Measurements from ENCODE around the gene FAM184B. TPM values are rescaled to one million over a fixed set of nuclear protein-coding genes. Genes with fewer than 3 reads are reported as not detected.
"Not testable (repeated sequence)": the region's sequence is repeated elsewhere in the genome, so short reads cannot be mapped to it uniquely, and the experiment has no call there.

Gene FAM184B
- total RNA-seq, 1 donor from 2014 or later: not detected

GRCh38 chr4:17718471-17718870 lies 63.0 kb downstream of the FAM184B start:
- DNase-seq (ENCODE audit: low spot score): no peak

- no peak for DNase-seq (ENCODE audit: low spot score)
These were observed 64.1 kb downstream of the FAM184B start for GRCh38 chr4:17717301-17717700.

GRCh38 chr4:17715511-17715910 lies 65.9 kb downstream of the FAM184B start:
- DNase-seq (ENCODE audit: low spot score): no peak

- DNase-seq (ENCODE audit: low spot score): no peak
These were observed 67.6 kb downstream of the FAM184B start for GRCh38 chr4:17713779-17714178.

GRCh38 chr4:17712166-17712565 lies 69.3 kb downstream of the FAM184B start:
- no peak for DNase-seq (ENCODE audit: low spot score)

- DNase-seq (ENCODE audit: low spot score): not testable (repeated sequence)
These were observed 70.2 kb downstream of the FAM184B start for GRCh38 chr4:17711206-17711605.

GRCh38 chr4:17709763-17710068 lies 71.7 kb downstream of the FAM184B start:
- no peak for DNase-seq (ENCODE audit: low spot score)

GRCh38 chr4:17708992-17709762 lies 72.2 kb downstream of the FAM184B start:
- no peak for DNase-seq (ENCODE audit: low spot score)

- no peak for DNase-seq (ENCODE audit: low spot score)
These were observed 73.8 kb downstream of the FAM184B start for GRCh38 chr4:17707671-17708070.

- DNase-seq (ENCODE audit: low spot score): no peak
These were observed 76.3 kb downstream of the FAM184B start for GRCh38 chr4:17705107-17705506.

GRCh38 chr4:17704020-17704650 lies 77.3 kb downstream of the FAM184B start:
- DNase-seq (ENCODE audit: low spot score): no peak

- no peak for DNase-seq (ENCODE audit: low spot score)
These were observed 78.8 kb downstream of the FAM184B start for GRCh38 chr4:17702641-17703040.

- no peak for DNase-seq (ENCODE audit: low spot score)
These were observed 79.5 kb downstream of the FAM184B start for GRCh38 chr4:17701882-17702281.

GRCh38 chr4:17701138-17701839 lies 80.1 kb downstream of the FAM184B start:
- no peak for DNase-seq (ENCODE audit: low spot score)

- DNase-seq (ENCODE audit: low spot score): no peak
These were observed 82.0 kb downstream of the FAM184B start for GRCh38 chr4:17699380-17699779.

- DNase-seq (ENCODE audit: low spot score): no peak
These were observed 83.3 kb downstream of the FAM184B start for GRCh38 chr4:17698116-17698515.

GRCh38 chr4:17695341-17695740 lies 86.1 kb downstream of the FAM184B start:
- DNase-seq (ENCODE audit: low spot score): no peak

- no peak for DNase-seq (ENCODE audit: low spot score)
These were observed 86.9 kb downstream of the FAM184B start for GRCh38 chr4:17694552-17694951.

- no peak for DNase-seq (ENCODE audit: low spot score)
These were observed 90.5 kb downstream of the FAM184B start for GRCh38 chr4:17690898-17691297.

- DNase-seq (ENCODE audit: low spot score): no peak
These were observed 91.3 kb downstream of the FAM184B start for GRCh38 chr4:17690135-17690534.

- no peak for DNase-seq (ENCODE audit: low spot score)
These were observed 93.4 kb downstream of the FAM184B start for GRCh38 chr4:17688011-17688441.

GRCh38 chr4:17687237-17687857 lies 94.1 kb downstream of the FAM184B start:
- DNase-seq (ENCODE audit: low spot score): no peak
